Medulla oblongata (tissue), 1 donor: Measurements from ENCODE around the gene SMU1.
"Not testable (repeated sequence)": the region's sequence is repeated elsewhere in the genome, so short reads cannot be mapped to it uniquely, and the experiment has no call there.

Experiments
- DNase-seq: peaks from one replicate; pipeline ENCODE4 v3.0.0-alpha.2; 2015; ENCODE audit errors: extremely low spot score

Gene SMU1

GRCh38 chr9:33013962-33014664 is 62.4 kb downstream of the SMU1 start:
- DNase-seq, result no peak

GRCh38 chr9:33012328-33013069 is 64.0 kb downstream of the SMU1 start:
- DNase-seq, result no peak

- DNase-seq, result no peak
Measured at GRCh38 chr9:33011831-33012230, 64.6 kb downstream of the SMU1 start.

- no peak for DNase-seq
Measured at GRCh38 chr9:33007755-33008154, 68.7 kb downstream of the SMU1 start.

- DNase-seq, result not testable (repeated sequence)
Measured at GRCh38 chr9:33005335-33005734, 71.1 kb downstream of the SMU1 start.

GRCh38 chr9:33000682-33001055 is 75.8 kb downstream of the SMU1 start:
- DNase-seq, result not testable (repeated sequence)

DNA sequence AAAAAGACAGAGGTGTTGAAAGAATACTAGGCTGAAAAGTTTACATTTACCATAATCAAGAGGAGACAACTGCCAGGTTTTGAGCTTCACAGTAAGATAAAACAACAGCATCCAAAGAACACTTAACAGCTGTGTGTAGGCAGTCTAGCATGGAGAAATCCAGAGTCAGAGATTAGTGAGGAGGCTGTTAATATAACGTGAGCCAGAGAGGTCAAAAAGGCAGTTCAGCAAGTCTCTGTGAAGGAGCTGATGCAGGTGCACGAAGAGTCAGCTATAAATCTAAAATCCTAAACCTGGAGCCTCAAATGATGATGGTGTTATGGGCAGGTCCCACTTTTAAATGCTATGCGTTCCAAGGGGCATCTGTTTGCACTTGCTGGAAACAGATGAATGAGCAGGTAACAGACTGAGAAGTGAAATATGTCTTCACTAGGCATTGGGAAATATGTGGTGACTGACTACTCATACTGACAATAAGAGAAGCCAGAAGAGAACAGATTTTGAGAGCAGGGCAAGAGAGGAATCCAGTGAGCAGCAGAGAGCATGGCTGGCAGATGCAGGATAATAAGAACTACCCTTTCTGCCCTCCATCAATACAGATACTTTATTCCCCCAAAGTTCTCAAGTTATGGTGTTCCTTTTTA is 83.8 kb downstream of the SMU1 start:
- DNase-seq, result no peak

GRCh38 chr9:32991897-32992594 is 84.4 kb downstream of the SMU1 start:
- DNase-seq, result no peak
